Superior temporal gyrus (tissue), 1 donor: ENCODE results near the gene OLAH.
A peak's percentile ranks its signal among the peaks of the same experiment; 100 is the strongest.

Experiments used
- DNase-seq: peaks from one replicate; pipeline ENCODE4 v3.0.0-alpha.2; 2016; ENCODE audit errors: extremely low spot score

The OLAH gene

DNA sequence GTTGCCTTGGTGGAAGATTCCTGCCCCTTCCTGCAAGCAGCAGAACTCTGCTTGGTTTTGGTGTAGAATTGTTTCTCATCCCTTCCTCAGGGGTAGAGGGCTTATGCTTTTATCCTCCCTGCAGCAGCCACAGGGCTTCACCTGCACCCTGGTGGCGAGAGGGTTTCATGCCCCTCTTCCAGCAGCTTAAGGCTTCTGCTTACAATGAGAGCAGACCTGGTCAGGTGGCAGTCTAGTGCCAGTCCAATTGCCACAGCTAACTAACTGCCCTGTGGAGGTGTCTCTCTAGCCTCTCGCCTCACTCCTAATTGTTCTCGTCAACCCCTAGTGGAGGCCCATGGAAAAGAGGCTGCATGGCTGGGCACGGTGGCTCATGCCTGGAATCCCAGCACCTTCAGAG, 25.5 kb downstream of the OLAH start:
- no peak for DNase-seq

DNA sequence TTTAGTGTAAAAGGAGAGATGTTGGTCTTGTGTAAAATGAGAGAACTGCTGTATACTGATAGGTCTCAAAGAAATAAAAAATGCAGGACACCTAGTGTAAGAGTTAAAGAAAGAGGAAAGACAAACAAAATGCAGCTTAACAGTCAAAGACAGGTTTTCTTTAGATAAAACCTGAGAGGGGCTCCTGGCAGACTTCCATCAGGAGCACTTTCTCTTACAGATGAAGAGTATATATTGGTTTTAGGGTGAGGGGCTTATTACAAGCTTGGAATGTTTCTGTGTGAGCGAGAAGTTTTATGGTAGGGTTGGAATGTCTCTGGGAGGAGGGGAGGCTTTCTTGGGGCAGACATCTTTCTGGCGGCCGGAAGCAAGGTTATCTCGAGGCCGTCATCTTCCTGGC, 28.6 kb downstream of the OLAH start:
- DNase-seq: no peak

DNA sequence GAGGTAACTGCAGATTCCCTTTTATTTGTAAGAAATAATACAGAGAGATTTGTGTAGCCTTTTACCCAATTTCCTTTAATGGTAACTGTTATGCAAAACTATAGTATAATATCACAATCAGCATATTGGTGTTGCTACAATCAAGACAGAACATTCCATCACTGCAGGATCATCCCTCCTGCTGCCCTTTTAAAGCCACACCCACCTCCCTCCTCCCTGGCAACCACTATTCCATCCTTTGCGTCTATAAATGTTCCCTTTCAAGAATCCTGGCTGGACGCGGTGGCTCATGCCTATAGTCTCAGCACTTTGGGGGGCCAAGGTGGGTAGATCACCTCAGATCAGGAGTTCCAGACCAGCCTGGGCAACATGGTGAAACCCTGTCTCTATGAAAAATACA, 31.7 kb downstream of the OLAH start:
- no peak for DNase-seq

DNA sequence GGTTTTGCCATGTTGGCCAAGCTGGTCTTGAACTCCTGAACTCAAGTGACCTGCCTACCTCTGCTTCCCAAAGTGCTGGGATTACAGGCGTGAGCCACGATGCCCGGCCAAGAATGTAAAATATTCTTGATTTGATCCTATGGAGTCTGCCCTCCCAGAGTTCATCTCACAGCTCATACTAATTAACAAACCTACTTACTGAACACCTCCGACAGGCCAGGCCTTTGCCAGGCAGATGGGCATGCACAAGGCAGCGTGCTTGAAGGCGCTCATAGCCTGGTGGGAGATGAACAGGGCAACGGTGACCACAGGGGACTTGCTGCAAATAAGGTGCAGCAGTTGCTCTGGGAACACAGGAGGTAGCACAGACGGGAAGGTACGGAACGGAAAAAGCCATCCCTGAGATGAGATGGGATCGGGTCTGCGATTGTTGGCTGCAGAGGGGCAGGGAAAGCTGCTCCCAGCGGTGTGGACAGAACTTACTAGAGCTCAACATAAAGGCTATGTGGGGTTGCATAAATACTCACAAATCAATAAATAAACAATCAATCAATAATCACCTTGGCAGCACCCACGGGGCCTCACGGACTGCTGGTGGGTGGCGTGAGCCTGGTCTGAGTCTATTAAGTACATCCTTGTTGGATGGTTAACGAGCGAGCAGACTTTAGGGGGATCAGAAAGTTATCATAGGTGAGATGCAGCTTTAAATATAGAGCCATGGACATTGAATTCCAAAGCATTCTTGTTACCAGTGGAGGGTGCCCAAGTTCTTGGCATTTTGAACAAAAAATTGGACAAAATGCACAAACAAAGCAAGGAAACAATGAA, 40.1 kb downstream of the OLAH start:
- no peak for DNase-seq

DNA sequence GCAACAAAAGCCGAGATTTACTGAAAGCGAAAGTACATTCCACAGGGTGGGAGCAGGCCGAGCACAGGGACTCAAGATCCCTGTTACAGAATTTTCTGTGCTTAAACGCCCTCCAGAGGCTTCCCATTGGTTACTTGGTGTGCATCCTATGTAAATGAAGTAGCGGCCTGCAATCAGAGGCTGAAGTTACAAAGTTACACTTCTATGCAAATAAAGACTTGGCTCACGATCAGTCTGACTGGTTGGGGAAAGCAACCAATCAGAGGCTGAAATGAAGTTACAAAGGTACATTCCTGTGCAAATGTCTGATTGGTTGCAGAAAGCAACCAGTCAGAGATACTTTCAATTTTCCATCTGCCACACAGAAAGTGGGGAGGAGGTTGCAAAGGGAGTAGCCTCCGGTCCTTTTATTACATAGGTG, 40.8 kb downstream of the OLAH start:
- DNase-seq: peak; percentile 76

DNA sequence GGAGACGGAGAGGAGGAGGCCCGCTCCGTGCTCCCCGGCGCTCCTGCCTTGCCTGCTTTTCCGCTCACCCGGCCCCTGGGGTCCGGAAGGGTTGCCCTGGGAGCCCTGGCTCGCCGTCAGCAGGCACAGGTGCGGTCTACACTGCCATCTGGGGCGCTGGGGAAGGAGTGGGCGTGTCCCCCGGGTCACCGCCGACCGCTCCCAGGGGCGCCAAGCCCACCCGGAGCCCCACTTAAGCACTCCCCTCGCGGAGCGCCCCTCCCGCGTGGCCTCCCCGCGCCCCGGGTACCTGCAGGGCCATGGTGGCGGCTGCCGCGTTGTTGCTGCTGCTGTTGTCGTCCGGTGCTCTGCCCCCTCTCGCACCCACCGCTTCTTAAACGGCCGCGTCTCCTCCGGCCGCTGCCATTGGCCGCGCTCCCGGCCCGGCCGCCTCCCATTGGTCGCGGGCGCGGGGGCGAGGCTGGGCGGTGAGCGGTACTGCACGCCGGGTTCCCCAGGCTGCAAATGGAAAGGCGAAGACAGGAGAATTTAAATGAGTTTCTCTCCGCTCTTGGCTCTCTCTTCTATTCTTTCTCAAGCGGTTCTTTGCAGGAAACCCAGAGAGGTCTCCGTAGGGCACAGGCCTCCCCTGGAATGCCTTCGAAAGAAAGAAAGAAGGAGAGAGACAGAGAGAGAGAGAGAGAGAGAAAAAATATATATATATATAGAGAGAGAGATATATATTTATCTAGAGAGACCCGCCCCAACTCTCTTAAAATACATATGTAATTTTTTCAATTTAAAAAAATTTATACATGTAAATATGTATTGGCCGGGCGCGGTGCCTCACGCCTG, 44.9 kb downstream of the OLAH start, which contains the start of gene ACBD7:
ACBD7 (minus strand) TSS at position 349 of the 834 bp plus-strand sequence; CDS start at position 301, 48 bp downstream.
- peak; percentile 77 for DNase-seq

DNA sequence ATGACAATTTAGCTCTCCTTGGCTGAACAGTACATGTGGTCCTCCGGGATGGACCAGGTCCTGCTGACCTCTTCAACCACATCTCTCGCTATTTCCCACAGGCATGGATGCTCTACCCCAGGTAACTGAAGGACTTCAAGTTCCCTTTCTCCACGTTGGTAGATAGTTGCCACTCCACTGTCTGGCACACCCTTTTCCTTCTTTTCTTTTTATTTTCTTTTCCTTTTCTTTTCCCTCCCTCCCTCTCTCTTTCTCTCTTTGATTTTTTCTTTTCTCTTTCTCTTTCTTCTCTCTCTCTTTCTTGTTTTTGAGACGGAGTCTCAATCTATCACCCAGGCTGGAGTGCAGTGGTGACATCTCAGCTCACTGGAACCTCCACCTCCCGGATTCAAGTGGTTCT, 47.7 kb downstream of the OLAH start:
- DNase-seq: no peak

DNA sequence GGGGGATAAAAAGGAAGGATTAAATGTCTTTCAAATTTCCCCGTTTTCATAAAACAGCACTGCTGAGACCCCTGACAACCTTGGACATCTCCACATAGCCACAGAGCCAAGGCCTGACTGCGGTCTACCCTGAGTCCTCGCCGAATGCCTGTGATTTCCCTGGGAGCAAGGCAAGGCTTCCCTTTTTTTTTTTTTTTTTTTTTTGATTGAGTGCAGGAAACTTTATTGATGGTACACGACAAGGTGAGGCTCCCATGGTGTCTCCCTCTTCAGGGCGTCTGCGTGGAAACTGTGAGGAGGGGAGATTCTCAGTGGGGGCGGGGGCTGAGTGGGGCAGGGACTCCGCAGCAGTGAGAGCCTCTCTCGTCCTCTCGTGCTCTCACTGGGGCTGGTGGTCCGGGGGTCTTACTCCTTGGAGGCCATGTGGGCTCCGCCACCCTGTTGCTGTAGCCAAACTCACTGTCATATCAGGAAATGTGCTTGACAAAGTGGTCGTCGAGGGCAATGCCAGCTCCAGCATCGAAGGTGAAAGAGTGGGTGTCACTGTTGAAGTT, 49.2 kb downstream of the OLAH start:
- no peak for DNase-seq

DNA sequence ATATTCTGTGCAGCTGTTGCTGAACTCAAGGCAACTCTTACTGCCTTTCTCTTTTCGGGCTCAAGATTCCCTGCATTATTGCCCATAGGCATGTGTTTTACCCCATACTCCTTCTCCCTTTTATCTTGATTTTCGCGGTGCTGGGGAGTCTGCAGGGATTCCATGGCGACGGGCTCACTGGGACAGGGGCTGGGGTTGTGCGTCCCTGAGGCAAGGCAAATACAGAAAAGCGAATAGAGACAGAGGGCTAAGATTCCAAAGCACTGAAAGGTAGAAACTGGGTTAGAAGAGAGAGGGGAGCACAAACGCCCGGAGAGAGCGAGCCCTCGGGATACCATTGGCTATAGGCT, 52.9 kb downstream of the OLAH start:
- DNase-seq: no peak

DNA sequence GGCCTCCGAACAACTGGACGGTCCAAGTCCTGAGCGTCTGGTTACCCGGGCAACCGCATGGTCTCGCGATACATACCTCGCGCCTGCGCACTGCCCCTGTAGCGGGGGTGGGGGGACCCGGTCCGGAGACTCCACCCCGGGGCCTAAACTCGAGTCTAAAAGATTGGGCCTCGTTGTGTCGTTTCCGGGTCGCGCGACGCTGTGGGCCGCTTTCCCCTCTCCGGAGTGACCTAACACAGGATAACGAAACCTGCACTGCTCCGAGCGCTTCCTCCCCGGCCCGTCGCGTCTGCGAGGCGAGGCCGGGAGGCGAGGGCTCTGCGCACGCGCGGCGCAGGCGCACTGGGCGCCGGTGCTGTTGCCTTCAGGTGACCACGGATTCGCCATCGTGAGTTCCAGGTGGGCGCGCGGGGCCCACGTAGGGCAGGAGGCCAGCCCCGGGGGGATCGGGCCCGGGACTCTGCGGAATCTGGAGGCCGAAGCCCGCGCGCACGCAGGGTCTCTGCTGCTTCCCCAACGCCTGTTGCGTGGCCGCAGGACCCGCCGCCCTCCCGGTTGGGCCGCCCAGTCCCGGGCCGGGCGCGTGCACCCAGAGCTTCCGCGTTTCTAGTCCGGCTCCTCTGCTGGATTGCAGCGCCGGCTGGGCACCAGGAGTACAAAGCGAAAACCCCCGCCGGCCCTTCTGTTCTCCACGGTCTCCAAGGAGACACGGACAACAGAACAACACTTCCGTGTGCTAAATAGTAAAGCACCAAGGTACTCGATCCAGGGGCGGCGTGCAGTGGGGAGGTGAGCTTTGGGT, 53.5 kb downstream of the OLAH start, which contains the start of gene RPP38:
RPP38 (plus strand) TSS at position 345 of the 802 bp plus-strand sequence. CDS start 5,960 bp downstream, outside the sequence.
- DNase-seq: peak; percentile 97

DNA sequence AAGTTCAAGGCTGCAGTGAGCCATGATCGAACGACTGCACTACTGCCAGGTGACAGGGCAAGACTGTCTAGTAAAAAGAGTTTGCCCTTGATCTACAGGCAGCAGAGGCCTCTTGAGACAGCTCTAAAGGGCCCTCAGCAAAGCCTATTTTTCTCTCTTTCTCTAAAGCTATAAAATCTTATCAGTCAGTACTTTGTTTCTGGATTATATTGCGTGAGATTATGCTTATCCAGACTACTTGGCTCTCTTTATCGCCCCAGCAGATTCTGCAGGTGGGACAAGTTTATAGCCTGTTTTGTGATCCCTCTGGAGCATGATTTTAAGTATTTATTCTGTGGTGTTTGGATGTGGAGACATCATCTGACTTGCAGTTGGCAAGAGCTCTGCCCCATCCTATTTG, 56.1 kb downstream of the OLAH start:
- DNase-seq: no peak

DNA sequence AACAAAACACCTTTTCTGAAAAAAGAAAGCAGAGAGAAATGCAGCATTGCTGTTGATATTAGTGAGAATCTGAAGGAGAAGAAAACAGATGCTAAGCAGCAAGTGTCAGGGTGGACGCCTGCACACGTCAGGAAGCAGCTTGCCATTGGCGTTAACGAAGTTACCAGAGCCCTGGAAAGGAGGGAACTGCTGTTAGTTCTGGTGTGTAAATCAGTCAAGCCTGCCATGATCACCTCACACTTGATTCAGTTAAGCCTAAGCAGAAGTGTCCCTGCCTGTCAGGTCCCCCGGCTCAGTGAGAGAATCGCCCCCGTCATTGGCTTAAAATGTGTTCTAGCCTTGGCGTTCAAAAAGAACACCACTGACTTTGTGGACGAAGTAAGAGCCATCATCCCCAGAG, 59.8 kb downstream of the OLAH start:
- DNase-seq: no peak

DNA sequence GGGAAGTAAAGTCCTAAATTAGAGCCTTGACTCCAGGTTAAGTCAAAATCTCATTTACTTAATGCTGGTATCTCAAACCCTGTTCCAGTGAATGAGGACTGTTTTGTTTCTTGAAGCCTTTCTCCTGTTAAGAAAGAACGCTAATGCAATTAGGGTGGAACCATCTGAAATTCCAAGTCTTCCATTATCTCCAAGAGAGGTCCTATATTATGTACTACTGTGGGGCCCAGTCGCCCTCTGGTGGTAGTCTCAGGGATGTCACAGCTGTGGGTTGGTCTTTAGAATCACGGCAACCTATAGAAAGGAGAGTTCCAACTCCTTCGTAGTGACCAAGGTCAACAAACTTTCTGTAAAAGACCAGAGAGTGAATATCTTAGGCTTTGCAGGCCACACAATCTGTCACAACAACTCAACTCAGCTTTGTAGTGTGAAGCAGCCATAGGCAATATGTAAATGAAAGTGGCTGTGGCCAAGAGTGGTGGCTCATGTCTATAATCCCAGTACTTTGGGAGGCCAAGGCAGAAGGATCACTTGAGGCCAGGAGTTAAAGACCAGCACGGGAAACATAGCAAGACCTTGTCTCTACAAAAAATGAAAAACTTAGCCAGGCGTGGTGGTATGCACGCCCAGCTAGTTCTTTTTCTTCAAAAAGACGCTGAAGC, 62.7 kb downstream of the OLAH start:
- DNase-seq: peak; percentile 85

DNA sequence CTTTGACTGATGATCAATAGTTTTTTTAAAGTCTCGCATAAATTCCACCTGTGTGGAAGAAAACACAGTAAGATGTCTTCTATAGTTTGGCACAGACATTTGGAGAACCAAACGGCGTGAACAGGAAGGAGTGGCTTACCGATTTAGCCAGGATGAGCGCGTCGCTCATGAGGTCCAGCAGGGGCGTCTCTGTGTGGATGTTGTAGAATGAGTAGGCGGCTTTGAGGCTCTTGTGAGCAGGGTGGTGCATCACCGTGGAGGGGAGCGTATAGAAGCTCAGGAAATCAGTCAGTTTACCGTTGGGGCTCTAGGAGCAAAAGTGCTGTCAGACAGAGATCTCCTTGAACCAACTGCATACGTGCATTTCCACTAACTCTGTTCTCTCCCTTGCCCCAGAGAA, 68.9 kb downstream of the OLAH start:
- no peak for DNase-seq

DNA sequence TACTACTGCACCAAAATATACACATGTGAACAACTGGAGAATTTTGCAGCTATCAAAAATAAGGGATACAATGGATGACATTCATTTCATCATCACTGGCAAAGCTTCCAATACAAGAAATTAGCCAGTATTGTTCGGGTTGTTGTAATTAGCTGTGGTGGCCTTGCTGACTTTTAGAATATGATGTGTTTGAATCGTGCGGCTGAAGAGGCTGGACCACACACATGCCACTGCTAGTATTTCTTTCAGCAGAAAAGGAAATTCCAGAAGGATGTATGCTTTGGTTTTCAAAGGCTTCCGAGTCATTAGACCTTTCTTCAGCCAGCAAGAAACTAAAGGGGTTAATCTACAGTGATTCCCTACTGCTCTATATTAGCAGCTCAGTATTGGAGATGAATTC, 70.0 kb downstream of the OLAH start:
- no peak for DNase-seq

DNA sequence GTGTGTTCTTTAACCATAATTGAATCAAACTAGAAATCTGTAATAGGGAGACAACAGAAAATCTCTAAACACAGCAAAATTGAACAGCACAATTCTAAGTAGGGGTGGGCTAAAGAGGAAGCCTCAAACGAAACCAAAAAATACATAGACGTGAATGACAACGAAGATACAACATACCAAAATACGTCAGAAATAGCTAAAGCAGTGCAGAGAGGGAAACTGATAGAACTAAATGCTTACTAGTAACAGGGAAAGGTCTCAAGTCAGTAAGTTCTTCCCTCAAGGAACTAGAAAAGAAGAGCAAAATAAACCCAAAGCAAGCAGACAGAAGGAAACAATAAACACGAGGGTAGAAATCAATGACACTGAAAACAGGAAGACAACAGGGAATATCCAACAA, 72.5 kb downstream of the OLAH start:
- DNase-seq: no peak

DNA sequence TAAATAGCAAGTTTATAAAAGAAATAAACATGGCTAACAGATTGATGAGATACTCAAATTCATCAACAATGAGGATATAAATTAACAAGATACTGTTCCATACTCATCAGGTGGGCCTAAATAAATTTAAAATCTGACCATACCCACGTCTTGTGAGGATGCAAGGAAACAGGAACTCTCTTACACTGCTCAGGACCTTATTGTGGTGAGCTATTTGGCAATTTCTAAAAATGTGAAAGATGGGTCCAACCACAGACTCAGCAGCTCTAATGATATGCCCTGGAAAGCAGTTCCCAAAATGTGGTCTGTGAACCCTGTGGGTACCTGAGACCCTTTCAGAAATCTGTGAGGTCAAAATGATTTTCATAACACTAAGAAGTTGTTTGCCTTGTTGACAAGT, 74.9 kb downstream of the OLAH start:
- no peak for DNase-seq

DNA sequence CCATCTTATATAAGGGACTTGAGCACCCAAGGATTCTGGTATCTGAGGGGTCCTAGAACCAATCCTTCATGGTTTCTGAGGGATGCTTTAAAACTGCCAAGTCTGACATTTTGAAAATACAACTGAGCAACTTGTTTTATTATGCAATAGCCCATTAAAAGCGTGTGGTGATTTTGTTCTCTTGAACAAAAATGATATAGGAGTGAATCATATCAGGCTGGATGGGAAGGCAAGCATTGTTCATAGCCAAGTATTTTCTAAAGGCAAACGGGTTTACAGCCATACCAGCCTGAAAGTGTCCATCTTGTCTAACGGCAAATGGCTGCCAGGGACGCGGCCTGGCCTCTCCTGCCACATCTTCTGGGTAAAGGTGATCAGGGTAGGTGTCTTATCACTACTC, 76.8 kb downstream of the OLAH start:
- no peak for DNase-seq

DNA sequence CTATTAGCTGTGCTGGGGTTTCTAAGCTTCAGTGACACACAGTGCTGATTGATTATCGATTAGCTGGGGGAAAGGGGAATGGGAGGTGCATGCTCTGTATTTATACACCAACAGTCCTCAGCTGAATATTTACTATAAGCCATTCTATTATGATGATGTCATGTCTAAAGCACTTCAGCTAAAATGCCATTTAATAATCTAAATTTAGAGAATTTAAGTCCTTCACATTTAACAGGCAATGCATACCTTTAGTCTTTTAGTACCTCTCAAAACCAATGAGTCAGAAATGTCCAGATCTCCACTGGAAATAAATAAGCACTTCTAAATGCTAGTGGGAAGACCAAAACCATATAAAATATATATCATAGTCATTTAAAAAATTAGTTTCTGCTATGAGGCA, 78.0 kb downstream of the OLAH start:
- no peak for DNase-seq

DNA sequence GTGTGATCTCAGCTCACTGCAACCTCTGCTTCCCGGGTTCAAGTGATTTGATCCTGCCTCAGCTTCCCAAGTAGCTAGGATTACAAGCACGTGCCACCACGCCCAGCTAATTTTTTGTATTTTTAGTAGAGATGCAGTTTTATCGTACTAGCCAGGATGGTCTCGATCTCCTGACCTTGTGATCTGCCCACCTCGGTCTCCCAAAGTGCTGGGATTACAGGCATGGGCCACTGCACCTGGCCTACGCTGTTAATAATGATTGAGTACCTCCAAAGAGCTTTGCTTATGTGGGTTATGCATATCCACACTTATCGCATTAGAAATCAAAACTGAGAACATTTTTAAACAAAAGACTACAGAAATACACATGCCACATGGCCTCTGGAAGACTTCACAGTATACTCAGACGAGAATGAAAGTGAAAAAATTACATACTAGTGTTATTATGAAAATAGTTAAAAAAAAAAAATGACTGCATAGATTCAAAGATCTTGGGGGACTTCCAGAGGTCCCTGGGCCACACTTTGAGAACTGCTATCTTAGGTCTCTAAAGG, 78.8 kb downstream of the OLAH start:
- no peak for DNase-seq
